ENCODE data around the gene MST1. TPM values are rescaled to one million over a fixed set of nuclear protein-coding genes. Genes with fewer than 3 reads are reported as not detected.
A peak's percentile ranks its signal among the peaks of the same experiment; 100 is the strongest.
"Not testable (repeated sequence)": the region's sequence is repeated elsewhere in the genome, so short reads cannot be mapped to it uniquely, and the experiment has no call there.

Gene MST1
- total RNA-seq, 1 donor from 2014 or later = 23.7 TPM

DNA sequence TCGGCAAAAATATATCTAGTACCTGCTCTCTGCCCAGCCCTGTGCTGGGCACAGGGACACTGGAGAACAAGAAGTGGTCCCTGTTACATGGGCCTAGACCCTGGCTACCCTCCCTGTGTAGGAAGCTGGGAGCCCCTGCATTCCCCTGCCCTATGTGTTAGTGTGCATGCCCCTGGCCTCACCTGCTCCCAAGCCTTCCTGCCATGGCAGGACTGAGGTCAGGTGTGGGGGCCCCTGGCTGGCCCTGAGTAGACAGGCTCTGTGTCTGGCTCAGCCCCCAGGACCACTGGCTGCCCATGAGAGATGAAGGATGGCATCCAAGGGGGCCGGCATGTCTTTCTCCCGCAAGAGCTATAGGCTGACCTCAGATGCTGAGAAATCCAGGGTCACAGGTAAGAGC lies 1.6 kb upstream of the MST1 start:
- DNase-seq; H3K27me3 ChIP-seq; H3K27ac ChIP-seq; ATAC-seq; intact Hi-C loops (cut with DNase I); H3K9me3 ChIP-seq; H3K36me3 ChIP-seq: not testable (repeated sequence)
- Histone ChIP-seq H3K4me1 (peaks cover 19% of the 10 kb centered on the region), H3K4me3 (peak overlapping the region; percentile 100)

DNA sequence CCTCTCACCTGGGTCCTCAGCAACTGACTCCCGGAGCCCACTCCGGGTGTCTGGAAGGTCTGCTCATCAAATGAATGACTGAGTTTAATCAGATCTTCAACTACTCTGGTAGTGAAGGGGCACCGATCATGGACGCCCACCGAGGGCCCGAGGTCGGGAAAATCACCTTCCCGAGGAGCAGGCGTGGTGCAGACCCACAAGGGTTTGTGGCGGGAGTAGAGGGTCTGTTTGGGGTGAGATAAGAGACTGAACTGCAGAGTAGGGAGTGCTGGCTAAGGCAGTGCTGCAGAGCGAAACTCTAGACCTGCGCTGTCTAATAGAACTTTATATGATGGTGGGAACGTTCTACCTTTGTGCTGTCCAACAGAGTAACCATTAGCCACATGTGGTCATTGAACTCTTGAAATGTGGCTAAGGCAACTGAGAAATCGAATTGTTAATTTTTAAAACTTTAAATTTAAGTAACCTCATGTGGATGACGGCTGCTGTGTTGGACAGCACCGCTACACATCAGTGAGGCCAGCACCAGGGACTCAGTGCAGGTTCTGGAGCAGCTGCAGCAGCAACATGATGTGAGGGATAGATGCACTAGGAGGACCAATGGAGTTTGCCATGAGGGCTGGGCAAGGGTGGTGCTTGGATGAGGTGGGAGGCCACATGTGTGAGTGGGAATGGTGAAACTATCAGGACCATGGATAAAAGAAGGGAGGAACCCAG lies 792 bp upstream of the MST1 start:
- H3K4me1 ChIP-seq = peaks cover 19% of the 10 kb centered on the region
- peak overlapping the region; percentile 77 for H3K27ac ChIP-seq

DNA sequence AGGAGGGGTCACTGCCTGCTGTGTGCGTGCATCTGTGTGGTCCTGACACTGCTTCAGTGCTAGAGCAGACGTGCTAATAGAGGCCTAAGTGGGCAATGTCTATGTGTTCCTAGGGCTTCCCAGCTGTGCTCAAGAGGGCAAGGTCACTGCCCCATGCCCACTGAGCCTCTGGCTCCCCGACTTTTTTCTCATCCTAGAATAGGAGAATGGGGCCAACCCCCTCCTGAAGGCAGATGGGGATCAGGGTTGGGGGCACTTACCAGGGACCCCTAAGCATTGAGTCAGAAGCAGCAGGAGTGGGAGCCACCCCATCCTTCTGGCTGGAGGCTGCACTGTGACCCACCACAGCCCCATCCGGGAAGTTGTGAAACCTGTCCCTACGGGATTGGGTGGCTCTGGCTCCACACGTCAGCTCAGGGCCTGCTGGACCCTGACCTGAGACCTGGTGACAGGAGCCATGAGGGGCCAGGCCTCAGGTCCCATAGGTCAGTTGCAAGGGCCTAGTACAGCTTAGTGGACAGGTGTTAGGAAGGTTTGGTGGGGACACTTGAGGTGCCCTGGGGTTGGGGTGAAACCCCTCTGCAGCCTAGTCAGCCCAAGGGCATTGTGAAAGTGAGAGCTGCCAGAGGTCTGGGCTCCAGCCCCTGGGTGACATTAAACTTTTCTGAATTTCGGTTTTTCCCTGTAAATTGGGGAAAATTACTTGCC lies 782 bp downstream of the MST1 start:
- H3K36me3 ChIP-seq; ATAC-seq; H3K9me3 ChIP-seq; H3K27me3 ChIP-seq; intact Hi-C loops (cut with DNase I); DNase-seq: not testable (repeated sequence)
- Histone ChIP-seq H3K27ac (peak overlapping the region; percentile 77), H3K4me1 (peaks cover 19% of the 10 kb centered on the region), H3K4me3 (peak overlapping the region; percentile 100)

More for the DNA sequence above, 792 bp upstream of the MST1 start:
- H3K4me3 ChIP-seq = peak overlapping the region; percentile 100
- DNase-seq; H3K27me3 ChIP-seq; H3K9me3 ChIP-seq; H3K36me3 ChIP-seq; intact Hi-C loops (cut with DNase I); ATAC-seq: not testable (repeated sequence)

DNA sequence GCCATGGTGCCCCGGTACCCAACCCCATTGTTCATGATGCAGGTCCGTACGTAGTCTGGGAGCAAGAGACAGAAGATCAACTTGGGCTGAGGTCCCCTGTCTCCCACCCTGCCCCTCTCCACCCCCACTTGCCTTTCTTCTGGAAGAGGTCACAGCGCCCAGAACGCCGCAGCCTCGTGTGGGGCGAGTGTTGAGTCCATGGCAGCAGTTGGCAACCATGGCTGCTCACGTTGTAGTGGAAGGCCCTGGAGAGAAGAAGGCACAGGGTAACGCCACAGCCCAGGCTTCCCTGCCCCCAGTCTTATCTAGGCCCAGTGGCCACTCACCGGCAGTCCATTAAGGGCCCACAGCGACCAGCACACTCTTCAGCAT lies 1.9 kb downstream of the MST1 start:
- peaks cover 15% of the 10 kb centered on the region for H3K36me3 ChIP-seq
- DNase-seq; ATAC-seq; H3K27me3 ChIP-seq; H3K9me3 ChIP-seq; H3K27ac ChIP-seq; H3K4me3 ChIP-seq; intact Hi-C loops (cut with DNase I): not testable (repeated sequence)
- peaks cover 19% of the 10 kb centered on the region for H3K4me1 ChIP-seq

DNA sequence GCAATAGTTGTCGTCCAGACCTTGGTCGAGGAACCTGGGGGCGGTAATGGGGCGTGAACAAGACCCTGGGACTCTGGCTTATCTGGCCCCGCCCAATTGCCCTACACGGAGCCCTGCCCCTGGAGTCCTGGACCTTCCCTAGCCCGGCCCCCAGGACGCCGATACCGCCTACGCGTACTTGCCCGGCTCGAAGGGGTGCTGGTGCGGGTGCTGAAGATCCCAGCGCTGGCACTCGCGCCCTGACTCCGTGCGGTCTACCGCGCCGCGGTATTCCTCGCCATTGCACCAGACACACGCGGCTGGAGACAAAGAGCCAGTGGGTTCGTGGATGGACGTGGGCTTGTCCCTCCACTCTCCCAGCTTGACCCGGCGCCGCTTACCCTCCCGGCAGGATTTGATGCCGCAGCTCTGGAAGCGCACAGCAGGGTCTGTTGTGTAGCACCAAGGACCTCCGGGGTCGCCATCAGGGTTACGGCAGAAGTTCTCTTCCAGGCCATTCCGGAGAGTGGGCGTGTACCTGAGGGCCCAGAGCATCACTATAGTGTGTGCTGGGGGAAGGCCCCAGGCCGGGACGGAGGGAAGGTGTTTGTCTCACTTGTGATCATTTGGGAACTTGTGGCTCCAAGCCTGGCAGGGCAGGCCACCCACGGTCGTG lies 2.4 kb downstream of the MST1 start:
- H3K9me3 ChIP-seq; H3K27me3 ChIP-seq; intact Hi-C loops (cut with DNase I); H3K27ac ChIP-seq: not testable (repeated sequence)
- H3K36me3 ChIP-seq = peaks cover 20% of the 10 kb centered on the region
- ATAC-seq = peak; percentile 70
- peak overlapping the region; percentile 33 for H3K4me3 ChIP-seq
- peak; percentile 90 for DNase-seq
- peaks cover 19% of the 10 kb centered on the region for H3K4me1 ChIP-seq

DNA sequence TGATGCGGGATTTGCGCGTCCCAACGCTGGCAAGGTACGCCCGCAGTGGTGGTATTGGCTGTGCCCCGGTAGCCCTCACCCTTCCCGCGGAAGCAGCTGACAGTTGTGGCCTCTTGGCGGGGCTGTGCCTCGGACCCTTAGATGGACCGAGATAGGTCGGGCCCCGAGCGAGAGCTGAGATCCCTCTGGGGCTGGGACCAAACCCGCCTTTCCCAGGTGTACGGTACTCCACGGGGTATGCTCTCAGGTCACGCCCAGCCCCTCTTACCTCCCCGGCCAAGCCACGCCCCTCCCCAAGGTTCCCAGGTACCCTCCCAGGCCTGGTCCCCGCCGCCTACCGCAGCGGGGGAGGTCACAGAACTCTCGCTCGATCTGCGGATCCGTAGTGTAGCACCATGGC lies 2.9 kb downstream of the MST1 start:
- H3K27me3 ChIP-seq; H3K27ac ChIP-seq; intact Hi-C loops (cut with DNase I); H3K9me3 ChIP-seq: not testable (repeated sequence)
- H3K4me1 ChIP-seq = peaks cover 17% of the 10 kb centered on the region
- peak overlapping the region; percentile 33 for H3K4me3 ChIP-seq
- ATAC-seq (peak; percentile 69), DNase-seq (peak; percentile 86)
- peaks cover 25% of the 10 kb centered on the region for H3K36me3 ChIP-seq

DNA sequence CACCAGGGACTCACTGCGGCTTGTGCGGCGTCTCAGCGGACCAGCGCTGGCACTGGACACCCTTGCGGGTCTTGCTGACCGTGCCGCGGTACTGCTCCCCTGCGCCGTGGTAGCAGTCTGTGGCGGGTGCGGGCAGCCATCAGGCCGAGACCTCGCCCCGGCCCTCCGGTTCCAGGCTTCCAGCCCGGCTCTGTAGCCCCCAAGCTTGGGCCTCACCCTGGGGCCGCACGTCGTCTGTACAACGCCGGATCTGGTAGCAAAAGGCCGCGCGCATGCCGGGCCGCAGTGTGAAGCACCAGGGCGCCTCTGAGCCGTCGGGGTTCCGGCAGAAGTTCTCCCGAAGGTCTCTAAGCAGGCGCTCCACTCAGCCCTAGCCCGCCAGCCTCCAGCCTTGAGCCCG lies 3.4 kb downstream of the MST1 start:
- DNase-seq; H3K27ac ChIP-seq; H3K9me3 ChIP-seq; H3K4me3 ChIP-seq; intact Hi-C loops (cut with DNase I); ATAC-seq; H3K27me3 ChIP-seq: not testable (repeated sequence)
- peaks cover 12% of the 10 kb centered on the region for H3K4me1 ChIP-seq
- peaks cover 30% of the 10 kb centered on the region for H3K36me3 ChIP-seq

DNA sequence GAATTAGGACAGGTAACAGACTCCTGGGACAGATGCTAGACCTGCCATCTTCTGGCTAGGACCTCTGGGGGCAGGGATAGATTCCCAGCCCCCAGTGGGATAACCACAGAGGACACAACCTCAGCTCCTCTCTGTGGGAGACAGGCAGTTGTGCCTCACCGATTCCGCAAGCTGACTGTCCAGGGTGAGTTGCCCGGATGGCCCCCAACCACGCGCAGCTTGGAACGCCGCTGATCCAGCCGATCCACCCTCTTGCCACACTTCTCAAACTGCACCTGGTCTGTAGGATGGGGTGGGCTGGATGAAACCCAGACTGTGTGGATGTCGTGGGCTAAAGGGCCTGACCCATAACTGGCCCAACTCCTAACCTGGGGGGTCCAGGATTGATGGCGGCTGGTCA lies 4.2 kb downstream of the MST1 start:
- intact Hi-C loops (cut with DNase I); ATAC-seq: not testable (repeated sequence)
- H3K36me3 ChIP-seq = peaks cover 38% of the 10 kb centered on the region

DNA sequence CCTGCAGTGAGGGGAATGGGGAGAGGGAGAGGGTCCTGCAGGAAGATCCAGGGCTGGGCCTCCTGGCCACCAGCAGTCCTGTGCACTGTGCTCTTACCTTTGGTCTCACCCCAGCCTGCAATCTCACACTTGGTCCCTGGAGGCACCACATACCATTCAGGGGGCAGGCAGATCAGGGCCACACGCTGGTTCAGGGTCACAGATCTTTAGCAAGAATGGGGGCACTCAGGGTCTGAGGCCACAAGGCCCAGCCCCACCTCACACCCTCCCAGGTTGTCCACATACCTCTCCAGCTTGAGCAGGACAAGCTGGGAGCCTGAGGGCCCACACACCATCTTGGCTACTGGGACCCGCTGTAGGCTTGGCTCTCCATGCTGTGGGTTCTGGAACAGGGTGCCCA lies 4.8 kb downstream of the MST1 start:
- H3K36me3 ChIP-seq = peaks cover 44% of the 10 kb centered on the region
- H3K4me3 ChIP-seq; H3K9me3 ChIP-seq; DNase-seq; H3K27ac ChIP-seq; H3K27me3 ChIP-seq; H3K4me1 ChIP-seq; ATAC-seq; intact Hi-C loops (cut with DNase I): not testable (repeated sequence)

More for the DNA sequence above, 4.2 kb downstream of the MST1 start:
- not testable (repeated sequence) for H3K9me3 ChIP-seq, H3K27me3 ChIP-seq, H3K4me3 ChIP-seq, H3K4me1 ChIP-seq, DNase-seq, H3K27ac ChIP-seq

DNA sequence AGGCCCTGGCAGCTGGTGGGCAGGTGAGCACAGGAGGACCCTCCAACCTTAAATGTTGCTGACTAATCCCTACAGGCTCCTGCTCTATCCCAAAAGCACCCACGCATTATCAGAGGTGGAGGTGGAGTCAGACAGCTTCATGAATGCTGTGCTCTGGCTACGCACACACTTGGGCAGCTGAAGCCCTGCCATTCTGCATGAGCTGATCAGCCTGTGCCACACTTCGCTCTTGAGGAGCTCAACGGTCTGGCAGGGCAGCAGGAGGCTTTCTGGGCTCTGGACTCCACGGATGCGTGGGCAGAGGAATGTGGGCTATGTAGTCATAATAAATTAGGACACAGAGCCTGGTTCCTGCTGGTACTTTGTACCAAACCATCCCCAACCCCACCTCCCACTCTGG lies 6.1 kb downstream of the MST1 start:
- Histone ChIP-seq H3K27ac (no peak overlapping the region), H3K36me3 (peaks cover 57% of the 10 kb centered on the region), H3K27me3 (no peaks in the 10 kb centered on the region), H3K9me3 (no peaks in the 10 kb centered on the region), H3K4me3 (no peak overlapping the region), H3K4me1 (no peaks in the 10 kb centered on the region)
- DNase-seq (no peak), ATAC-seq (no peak)
- TF ChIP-seq, protein P1, sequence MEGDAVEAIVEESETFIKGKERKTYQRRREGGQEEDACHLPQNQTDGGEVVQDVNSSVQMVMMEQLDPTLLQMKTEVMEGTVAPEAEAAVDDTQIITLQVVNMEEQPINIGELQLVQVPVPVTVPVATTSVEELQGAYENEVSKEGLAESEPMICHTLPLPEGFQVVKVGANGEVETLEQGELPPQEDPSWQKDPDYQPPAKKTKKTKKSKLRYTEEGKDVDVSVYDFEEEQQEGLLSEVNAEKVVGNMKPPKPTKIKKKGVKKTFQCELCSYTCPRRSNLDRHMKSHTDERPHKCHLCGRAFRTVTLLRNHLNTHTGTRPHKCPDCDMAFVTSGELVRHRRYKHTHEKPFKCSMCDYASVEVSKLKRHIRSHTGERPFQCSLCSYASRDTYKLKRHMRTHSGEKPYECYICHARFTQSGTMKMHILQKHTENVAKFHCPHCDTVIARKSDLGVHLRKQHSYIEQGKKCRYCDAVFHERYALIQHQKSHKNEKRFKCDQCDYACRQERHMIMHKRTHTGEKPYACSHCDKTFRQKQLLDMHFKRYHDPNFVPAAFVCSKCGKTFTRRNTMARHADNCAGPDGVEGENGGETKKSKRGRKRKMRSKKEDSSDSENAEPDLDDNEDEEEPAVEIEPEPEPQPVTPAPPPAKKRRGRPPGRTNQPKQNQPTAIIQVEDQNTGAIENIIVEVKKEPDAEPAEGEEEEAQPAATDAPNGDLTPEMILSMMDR (IDR thresholded peaks at IDR 0.05) = no peak
- intact Hi-C loops (cut with DNase I) = no loop called here

Data from upper lobe of right lung (tissue), 1 donor.